Measurements from ENCODE around the gene PSME2. TPM values are rescaled to one million over a fixed set of nuclear protein-coding genes. Genes with fewer than 3 reads are reported as not detected.

The PSME2 gene
- polyA plus RNA-seq, 1 experiment: 165 TPM

- peaks cover 36% of the 10 kb centered on the region for H3K36me3 ChIP-seq (ENCODE audit: control insufficient read depth, insufficient read depth, low read length)
- no peak for TF ChIP-seq CTCF (IDR thresholded peaks at IDR 0.05; ENCODE audit: insufficient read depth, low read depth, low read length)
- H3K4me3 ChIP-seq (ENCODE audit: low read depth, low read length): no peak overlapping the region
- no peaks in the 10 kb centered on the region for H3K27me3 ChIP-seq (ENCODE audit: control insufficient read depth, insufficient read depth, low read length)
- ChIA-PET CTCF (interaction anchor here (1.2 to 13.0 kb wide), 2 partner anchors 9 to 43 kb away, joined by 3 to 136 read pairs; no protein-coding TSS in a partner anchor), POLR2A (no interaction called here)
- DNase-seq (ENCODE audit: low read depth): no peak
These were observed 48.0 kb downstream of the PSME2 start for GRCh38 chr14:24098229-24098926.

- Histone ChIP-seq H3K27me3 (ENCODE audit: control insufficient read depth, insufficient read depth, low read length) (no peaks in the 10 kb centered on the region), H3K4me3 (ENCODE audit: low read depth, low read length) (no peak overlapping the region), H3K36me3 (ENCODE audit: control insufficient read depth, insufficient read depth, low read length) (peaks cover 30% of the 10 kb centered on the region)
- ChIA-PET CTCF (interaction anchor here (1.2 to 13.0 kb wide), 2 partner anchors 10 to 38 kb away, joined by 4 to 136 read pairs; no protein-coding TSS in a partner anchor), POLR2A (no interaction called here)
- no peak for DNase-seq (ENCODE audit: low read depth)
- no peak for TF ChIP-seq CTCF (IDR thresholded peaks at IDR 0.05; ENCODE audit: insufficient read depth, low read depth, low read length)
These were observed 49.7 kb downstream of the PSME2 start for GRCh38 chr14:24096545-24097181.

- CTCF ChIA-PET: interaction anchor here (6.2 to 13.0 kb wide), 3 partner anchors 12 to 37 kb away, joined by 74 to 200 read pairs (median 136); no protein-coding TSS in a partner anchor
These were observed 50.9 kb downstream of the PSME2 start for GRCh38 chr14:24095271-24096068.

GRCh38 chr14:24094841-24095270, 51.6 kb downstream of the PSME2 start:
- no peak for DNase-seq (ENCODE audit: low read depth)
- POLR2A ChIA-PET: interaction anchor here (1.1 kb wide), 1 partner anchor 19 kb away, joined by 3 read pairs; no protein-coding TSS in a partner anchor
- CTCF ChIA-PET: interaction anchor here (2.2 to 13.0 kb wide), 4 partner anchors 10 to 36 kb away, joined by 7 to 200 read pairs (median 105); no protein-coding TSS in a partner anchor
- H3K4me3 ChIP-seq (ENCODE audit: low read depth, low read length): peak overlapping the region; percentile 82
- no peaks in the 10 kb centered on the region for H3K27me3 ChIP-seq (ENCODE audit: control insufficient read depth, insufficient read depth, low read length)
- TF ChIP-seq CTCF (IDR thresholded peaks at IDR 0.05; ENCODE audit: insufficient read depth, low read depth, low read length): no peak
- H3K36me3 ChIP-seq (ENCODE audit: control insufficient read depth, insufficient read depth, low read length): peaks cover 18% of the 10 kb centered on the region

More at GRCh38 chr14:24095271-24096068, 50.9 kb downstream of the PSME2 start:
- H3K4me3 ChIP-seq (ENCODE audit: low read depth, low read length): peak overlapping the region; percentile 82
- POLR2A ChIA-PET: interaction anchor here (1.1 kb wide), 1 partner anchor 18 kb away, joined by 3 read pairs; no protein-coding TSS in a partner anchor
- DNase-seq (ENCODE audit: low read depth): peak; percentile 29
- peaks cover 22% of the 10 kb centered on the region for H3K36me3 ChIP-seq (ENCODE audit: control insufficient read depth, insufficient read depth, low read length)
- H3K27me3 ChIP-seq (ENCODE audit: control insufficient read depth, insufficient read depth, low read length): no peaks in the 10 kb centered on the region
- no peak for TF ChIP-seq CTCF (IDR thresholded peaks at IDR 0.05; ENCODE audit: insufficient read depth, low read depth, low read length)

All from BJ (cell line).